GM12878 (cell line): ENCODE measurements around the gene ARHGAP32. TPM values are rescaled to one million over a fixed set of nuclear protein-coding genes. Genes with fewer than 3 reads are reported as not detected.

Source experiments
- ATAC-seq: fragments of 200-7000 bp; cut with Tn5 transposase; 3 replicates; pipeline ENCODE4 v1.9.1; 2020; ENCODE audit warnings: mild to moderate bottlenecking, moderate library complexity
- BruUV-seq: library from RNA; stranded (reverse); fragments of 400-500 nt; replicated peaks from 2 replicates; lab custom pipeline; 2021; lab: Mats Ljungman, UMichigan
- CTCF ChIA-PET: fragments of 300-600 bp; sonication (Branson Sonifier 250); formaldehyde crosslinking; extraction: SDS; loops from one replicate; lab custom pipeline; 2021; ENCODE audit warnings: inconsistent platforms; lab: Yijun Ruan, JAX
- POLR2A ChIA-PET: fragments of 350-600 bp; formaldehyde crosslinking; extraction: SDS; loops from one replicate; lab custom pipeline; 2021; ENCODE audit warnings: inconsistent platforms; lab: Charles Lee
- RAD21 ChIA-PET: fragments of 300-600 bp; sonication (Branson Sonifier 250); formaldehyde crosslinking; loops from one replicate; lab custom pipeline; 2023; ENCODE audit warnings: antibody characterized with exemption; ENCODE audit not compliant: unreplicated experiment; lab: Charles Lee
- SMC1A ChIA-PET: fragments of 300-600 bp; sonication (Branson Sonifier 250); formaldehyde crosslinking; loops from one replicate; lab custom pipeline; 2023; ENCODE audit not compliant: unreplicated experiment, uncharacterized antibody; lab: Charles Lee
- DNase-seq: peaks from one replicate; pipeline ENCODE4 v3.0.0-alpha.2; 2011; ENCODE audit warnings: low read depth, low spot score
- FAIRE-seq: peaks from 3 replicates; lab custom pipeline; 2011; peaks lifted over from hg19 to GRCh38; lab: Jason Lieb, UNC
- H2AFZ ChIP-seq: 2 replicates; pipeline ENCODE4 v1.6.0; 2011; ENCODE audit warnings: low read depth, low read length, control low read depth; ENCODE audit not compliant: control insufficient read depth
- H3K27ac ChIP-seq: 2 replicates; pipeline ENCODE4 v1.5.1; 2011; ENCODE audit warnings: control low read depth; ENCODE audit not compliant: control insufficient read depth, insufficient read depth
- H3K27me3 ChIP-seq, 2 experiments: replicated peaks in 1 of 2; 2 replicates each; pipeline versions ENCODE4 v1.6.0 to v1.6.1; 2011; ENCODE audit warnings: low read length in 1 of 2; ENCODE audit not compliant: control insufficient read depth in 2 of 2, insufficient read depth in 2 of 2
- H3K36me3 ChIP-seq, 2 experiments: 2 replicates each; pipeline ENCODE4 v1.5.1; 2011; ENCODE audit warnings: low read length in 1 of 2; ENCODE audit not compliant: control insufficient read depth in 2 of 2, insufficient read depth in 2 of 2
- H3K4me1 ChIP-seq: 2 replicates; pipeline ENCODE4 v1.6.1; 2011; ENCODE audit warnings: mild to moderate bottlenecking, low read length, moderate library complexity, mixed read lengths; ENCODE audit not compliant: control insufficient read depth, insufficient read depth
- H3K4me2 ChIP-seq: 2 replicates; pipeline ENCODE4 v1.6.0; 2011; ENCODE audit warnings: control low read depth; ENCODE audit not compliant: control insufficient read depth, insufficient read depth
- H3K4me3 ChIP-seq: fragments of 200-600 bp; sonication (generic); 2 replicates; pipeline ENCODE4 v1.5.1; 2016
- H3K79me2 ChIP-seq: 2 replicates; pipeline ENCODE4 v1.6.0; 2011; ENCODE audit warnings: low read length; ENCODE audit not compliant: control insufficient read depth, insufficient read depth
- H3K9ac ChIP-seq: 2 replicates; pipeline ENCODE4 v1.8.0; 2011; ENCODE audit warnings: low read length, control low read depth, mixed read lengths; ENCODE audit not compliant: control insufficient read depth, insufficient read depth
- H3K9me3 ChIP-seq: replicated peaks from 3 replicates; pipeline ENCODE4 v1.5.1; 2011; ENCODE audit warnings: mild to moderate bottlenecking, low read length; ENCODE audit not compliant: control insufficient read depth, insufficient read depth
- H4K20me1 ChIP-seq: 2 replicates; pipeline ENCODE4 v1.6.0; 2011; ENCODE audit not compliant: control insufficient read depth, insufficient read depth
- BCL11A ChIP-seq: IDR thresholded peaks from 2 replicates; pipeline ENCODE4 v1.6.1; 2011; ENCODE audit warnings: low read depth, low read length
- BRCA1 ChIP-seq: IDR thresholded peaks from 2 replicates; pipeline ENCODE4 v1.6.1; 2011; ENCODE audit warnings: low read depth, low read length, improper control_type of control experiment
- CBX3 ChIP-seq: fragments of 200-600 bp; sonication (generic); IDR thresholded peaks from 2 replicates; pipeline ENCODE4 v1.6.1; 2016; ENCODE audit warnings: low read depth, borderline replicate concordance
- ESRRA ChIP-seq: IDR thresholded peaks from 2 replicates; pipeline ENCODE4 v1.6.1; 2012; ENCODE audit warnings: mild to moderate bottlenecking, low read length, improper control_type of control experiment
- GABPA ChIP-seq: IDR thresholded peaks from 2 replicates; pipeline ENCODE4 v1.6.1; 2014; ENCODE audit warnings: antibody characterized with exemption, low read depth, mild to moderate bottlenecking, inconsistent platforms
- HCFC1 ChIP-seq: fragments of 150-350 bp; IDR thresholded peaks from 2 replicates; pipeline ENCODE4 v1.6.1; 2014; ENCODE audit warnings: low read length
- LARP7 ChIP-seq: fragments of 450-650 bp; IDR thresholded peaks from 2 replicates; pipeline ENCODE4 v1.6.1; 2017; ENCODE audit warnings: mild to moderate bottlenecking
- NBN ChIP-seq: fragments of 450-650 bp; IDR thresholded peaks from 2 replicates; pipeline ENCODE4 v1.6.1; 2016
- NR2C1 ChIP-seq: fragments of 450-650 bp; IDR thresholded peaks from 2 replicates; pipeline ENCODE4 v1.6.1; 2017; ENCODE audit warnings: antibody characterized with exemption, mild to moderate bottlenecking, moderate library complexity
- POLR2AphosphoS2 ChIP-seq: IDR thresholded peaks from 2 replicates; pipeline ENCODE4 v1.6.1; 2011; ENCODE audit warnings: low read depth, mild to moderate bottlenecking, low read length, improper control_type of control experiment, moderate library complexity
- RELB ChIP-seq: fragments of 450-650 bp; IDR thresholded peaks from 2 replicates; pipeline ENCODE4 v1.6.1; 2017; ENCODE audit warnings: low read depth, mild to moderate bottlenecking, moderate library complexity
- SRF ChIP-seq, 2 experiments: IDR thresholded peaks; 2 replicates each; pipeline ENCODE4 v1.6.1; 2011; ENCODE audit warnings: low read depth in 2 of 2, low read length in 2 of 2, mild to moderate bottlenecking in 1 of 2, moderate library complexity in 1 of 2
- ZSCAN29 ChIP-seq: fragments of 450-650 bp; IDR thresholded peaks from 2 replicates; pipeline ENCODE4 v1.6.1; 2017; ENCODE audit warnings: mild to moderate bottlenecking, moderate library complexity
- ZZZ3 ChIP-seq: IDR thresholded peaks from 2 replicates; pipeline ENCODE4 v1.6.1; 2011; ENCODE audit warnings: low read depth; ENCODE audit not compliant: control insufficient read depth, insufficient read length
- WGBS: methylation state at CpG from one replicate; pipeline ENCODE4 v1.1.6; 2016; ENCODE audit warnings: low lambda C conversion rate; ENCODE audit not compliant: insufficient replicate concordance, insufficient coverage; ENCODE audit errors: missing lambda C conversion rate; 5-methylcytosine and 5-hydroxymethylcytosine counted together
- in situ Hi-C: fragments of 300-500 bp; cut with MboI; formaldehyde crosslinking; loops from 9 replicates; pipeline ENCODE4 v1.14.3; 2018; ENCODE audit warnings: mixed read lengths
- intact Hi-C: fragments of 100-400 bp; cut with micrococcal nuclease; formaldehyde crosslinking; loops from one replicate; pipeline ENCODE4 v1.14.2; 2022; ENCODE audit not compliant: unreplicated experiment
- polyA plus RNA-seq, 11 experiments: library from polyadenylated mRNA; depleted of rRNA in 4 of 11; unstranded in 6 of 11; stranded (reverse) in 5 of 11; fragments of >200 nt; fragmentation: Nextera tagmentation in 4 of 11; fragmentation: Illumina TruSeq in 1 of 11; extraction: Ambion mirVana in 4 of 11; extraction: Trizol in 1 of 11; gene quantifications; 1 replicate in 1 of 11; 2 replicates in 10 of 11; pipeline versions ENCODE4 v1.2.1 to v1.2.3, GENCODE V29; 2011 to 2016; ENCODE audit warnings: inconsistent platforms in 2 of 11, missing spikeins in 2 of 11, low read depth in 1 of 11
- total RNA-seq, 4 experiments: library from RNA; depleted of rRNA in 3 of 4; stranded (reverse); fragments of >200 nt in 3 of 4; fragmentation: Illumina TruSeq in 1 of 4; extraction: Trizol in 1 of 4; gene quantifications; 2 replicates each; pipeline versions ENCODE4 v1.2.1 to v1.2.3, GENCODE V29; 2013 to 2021

Gene ARHGAP32
- total and polyA plus RNA-seq, 10 of the 15 experiments (the other 5 are each of a cell fraction or from before 2014, with no cell fraction given), result under 0.01 to 0.46 (median 0.12) TPM; not detected in 1

- DNase-seq (no peak), FAIRE-seq (no peak), ATAC-seq (no peak)
- Histone ChIP-seq H3K27me3 (no peaks in the 10 kb centered on the region), H3K9ac (no peak overlapping the region), H2AFZ (no peak overlapping the region), H3K79me2 (no peaks in the 10 kb centered on the region), H3K4me1 (no peaks in the 10 kb centered on the region), H3K36me3 (no peaks in the 10 kb centered on the region), H3K27ac (no peak overlapping the region), H3K4me3 (no peak overlapping the region), H3K4me2 (no peak overlapping the region), H3K9me3 (no peaks in the 10 kb centered on the region), H4K20me1 (no peaks in the 10 kb centered on the region)
- intact Hi-C loops, result loop anchor here (5.0 kb wide), 1 partner anchor 120 kb away; no protein-coding TSS in a partner anchor
- TF ChIP-seq BCL11A (no peak), ESRRA (no peak), NR2C1 (no peak), LARP7 (no peak), SRF (IDR thresholded peaks at IDR 0.05; ENCODE audit: low read depth in 2 of 2, low read length in 2 of 2) (no peak), ZZZ3 (no peak), BRCA1 (no peak), HCFC1 (no peak), POLR2AphosphoS2 (no peak), RELB (no peak), ZSCAN29 (no peak), GABPA (no peak), NBN (no peak), CBX3 (no peak)
- POLR2A ChIA-PET, result no interaction called here
- RAD21 ChIA-PET, result no interaction called here
- CTCF ChIA-PET, result no interaction called here
- in situ Hi-C loops, result no loop called here
- BruUV-seq, result no TSS peak
- SMC1A ChIA-PET, result no interaction called here
- 0% methylated on average over 4 of the region's 4 CpGs for WGBS
Observed at GRCh38 chr11:129237456-129237855, 45.3 kb upstream of the ARHGAP32 start.
